ENCODE data around the gene AFM.
"Not testable (repeated sequence)": the region's sequence is repeated elsewhere in the genome, so short reads cannot be mapped to it uniquely, and the experiment has no call there.

AFM gene

GRCh38 chr4:73507541-73507940, 26.0 kb downstream of the AFM start:
- DNase-seq (ENCODE audit: low read depth in 3 of 3) = no peak

- DNase-seq (ENCODE audit: low read depth in 3 of 3) = no peak
Measured at GRCh38 chr4:73508651-73509050, 27.1 kb downstream of the AFM start.

GRCh38 chr4:73518340-73518739, 36.8 kb downstream of the AFM start:
- no peak for DNase-seq (ENCODE audit: low read depth in 3 of 3)

- DNase-seq (ENCODE audit: low read depth in 3 of 3) = no peak
Measured at GRCh38 chr4:73520821-73521220, 39.3 kb downstream of the AFM start.

- DNase-seq (ENCODE audit: low read depth in 3 of 3) = no peak
Measured at GRCh38 chr4:73523126-73523525, 41.6 kb downstream of the AFM start.

GRCh38 chr4:73525611-73526010, 44.1 kb downstream of the AFM start:
- DNase-seq (ENCODE audit: low read depth in 3 of 3) = no peak

DNA sequence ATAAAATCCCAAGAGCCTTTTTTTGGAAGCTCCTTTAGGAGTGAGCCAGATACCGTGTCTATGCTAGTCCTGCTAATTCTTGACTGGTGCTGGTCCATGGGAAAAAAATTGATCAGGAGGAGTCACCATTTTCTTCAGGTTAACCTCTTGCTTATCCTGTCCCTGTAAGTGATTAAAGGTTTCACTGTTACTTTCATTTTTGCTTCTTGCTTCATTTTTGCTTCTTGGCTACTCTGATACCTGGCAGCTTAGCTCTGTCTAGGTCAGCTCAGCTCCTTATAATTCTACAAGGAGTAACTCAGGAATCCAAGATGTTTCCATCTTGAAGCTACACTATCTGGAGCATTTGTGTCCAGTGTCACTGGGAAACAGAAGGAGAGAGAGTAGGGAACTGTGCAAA, 45.7 kb downstream of the AFM start:
- no peak for DNase-seq (ENCODE audit: low read depth in 3 of 3)

- no peak for DNase-seq (ENCODE audit: low read depth in 3 of 3)
Measured at GRCh38 chr4:73528171-73528570, 46.6 kb downstream of the AFM start.

- DNase-seq (ENCODE audit: low read depth in 3 of 3) = no peak
Measured at GRCh38 chr4:73533515-73534422, 52.2 kb downstream of the AFM start.

- DNase-seq (ENCODE audit: low read depth in 3 of 3) = no peak
Measured at GRCh38 chr4:73538162-73538561, 56.6 kb downstream of the AFM start.

DNA sequence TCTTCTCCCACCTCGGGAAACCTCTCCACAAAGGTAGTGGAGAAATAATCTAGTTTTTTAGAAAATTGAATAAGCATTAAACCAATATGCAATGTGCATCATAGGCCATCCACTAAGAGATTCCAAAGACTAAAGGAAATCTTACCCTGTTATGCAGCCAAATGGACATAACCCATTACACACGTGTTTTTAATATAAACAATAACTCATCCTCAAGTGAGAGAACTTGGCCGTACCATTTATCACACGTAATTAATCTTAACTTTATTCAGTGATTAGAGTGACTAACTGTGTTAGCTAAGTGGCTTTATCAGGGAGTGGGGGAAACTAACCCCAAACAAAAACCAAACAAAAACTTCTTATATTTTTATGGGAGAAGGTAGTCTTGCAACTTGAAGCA, 57.8 kb downstream of the AFM start:
- no peak for DNase-seq (ENCODE audit: low read depth in 3 of 3)

GRCh38 chr4:73540826-73541225, 59.3 kb downstream of the AFM start:
- no peak for DNase-seq (ENCODE audit: low read depth in 3 of 3)

DNA sequence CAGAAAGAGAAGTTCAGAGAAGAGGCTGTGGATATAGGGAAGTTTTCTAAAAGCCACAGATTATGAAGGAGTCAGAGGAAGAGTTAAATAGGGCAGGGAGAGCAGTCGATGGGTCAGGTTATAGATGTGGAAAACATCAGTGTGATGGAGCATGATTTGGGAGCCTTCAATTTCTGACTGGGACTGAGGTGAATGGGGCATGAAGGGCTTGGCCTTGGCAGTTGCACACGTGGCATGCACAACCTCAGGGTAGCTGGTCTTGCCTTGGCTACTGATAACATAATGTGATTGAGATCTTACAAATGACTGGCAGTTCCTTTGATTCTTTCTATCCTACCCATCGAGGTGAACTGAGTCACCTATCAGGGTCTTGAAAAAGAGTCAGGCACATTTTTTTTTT, 59.7 kb downstream of the AFM start:
- no peak for DNase-seq (ENCODE audit: low read depth in 3 of 3)

DNA sequence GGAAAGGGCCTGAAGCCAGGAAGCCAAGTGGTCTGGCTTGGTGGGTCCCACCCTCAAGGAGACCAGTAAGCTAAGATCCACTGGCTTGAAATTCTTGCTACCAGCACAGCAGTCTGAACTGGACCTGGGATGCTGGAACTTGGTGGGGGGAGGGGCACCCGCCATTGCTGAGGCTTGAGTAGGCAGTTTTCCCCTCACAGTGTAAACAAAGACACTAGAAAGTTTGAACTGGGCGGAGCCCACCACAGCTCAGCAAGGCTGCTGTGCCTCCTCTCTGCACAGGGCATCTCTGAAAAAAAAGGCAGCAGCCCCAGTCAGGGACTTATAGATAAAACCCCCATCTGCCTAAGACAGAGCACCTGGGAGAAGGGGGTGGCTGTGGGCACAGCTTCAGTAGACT, 63.1 kb downstream of the AFM start:
- DNase-seq (ENCODE audit: low read depth in 3 of 3) = no peak

- DNase-seq (ENCODE audit: low read depth in 3 of 3) = not testable (repeated sequence)
Measured at GRCh38 chr4:73550865-73551264, 69.3 kb downstream of the AFM start.

Data from stimulated activated CD4-positive, alpha-beta T cell treated with anti-CD3 and anti-CD28 coated beads, TNF-alpha, amount 100 ng/mL, for 48 hours (primary cell).